Islet precursor cell (in vitro differentiated cells): ENCODE results near the gene TAGLN2.
A peak's percentile ranks its signal among the peaks of the same experiment; 100 is the strongest.
"Not testable (repeated sequence)": the region's sequence is repeated elsewhere in the genome, so short reads cannot be mapped to it uniquely, and the experiment has no call there.

Experiments used
- DNase-seq: peaks from one replicate; pipeline ENCODE4 v3.0.0-alpha.2; 2018

Gene TAGLN2

DNA sequence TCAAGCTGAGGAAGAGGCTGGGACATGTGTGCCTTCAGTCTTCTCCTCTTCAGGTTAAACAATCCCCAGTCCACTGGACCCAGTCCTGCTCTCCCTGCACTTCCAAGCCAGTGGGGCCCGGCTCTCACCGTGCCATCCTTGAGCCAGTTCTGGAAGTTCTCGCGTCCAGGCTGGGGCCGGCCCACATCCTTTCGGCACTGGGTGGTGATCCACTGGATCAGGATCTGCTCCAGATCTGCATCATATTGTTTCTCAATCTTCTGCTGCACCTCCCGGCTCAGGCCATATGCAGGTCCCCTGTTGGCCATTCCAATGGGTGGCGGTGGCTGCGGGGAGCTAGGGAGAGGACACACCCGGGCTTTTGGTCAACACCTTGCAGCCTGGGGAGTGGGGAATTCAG is 5.1 kb downstream of the TAGLN2 start:
- no peak for DNase-seq

DNA sequence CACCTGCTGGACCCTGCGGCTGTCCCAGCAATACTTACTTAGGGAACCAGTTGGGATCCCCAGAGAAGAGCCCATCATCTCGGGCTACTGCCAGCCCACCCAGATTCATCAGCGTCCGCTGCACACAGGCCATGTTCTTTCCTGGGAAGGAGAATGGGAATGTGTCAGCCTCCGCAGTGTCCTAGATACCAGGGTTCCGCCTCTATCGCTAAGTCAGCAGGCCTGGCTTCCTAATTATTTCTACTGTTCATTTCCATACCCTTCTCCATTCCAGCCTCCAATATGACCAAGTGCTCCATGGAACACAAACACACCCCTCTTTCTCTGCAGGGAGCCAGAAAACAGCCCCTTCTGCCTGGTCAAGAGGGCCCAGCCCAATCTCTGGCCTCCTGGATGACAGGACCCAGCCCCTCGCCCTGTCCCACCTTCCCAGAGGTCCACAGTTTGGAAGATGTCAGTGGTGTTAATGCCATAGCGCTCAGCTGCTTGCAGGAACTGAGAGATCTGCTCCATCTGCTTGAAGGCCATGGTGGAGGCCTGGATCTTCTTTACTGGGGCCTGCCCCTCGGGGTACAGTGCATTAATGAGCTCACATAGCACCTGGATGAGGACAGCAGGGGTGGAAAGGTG is 6.0 kb downstream of the TAGLN2 start:
- DNase-seq, result no peak

DNA sequence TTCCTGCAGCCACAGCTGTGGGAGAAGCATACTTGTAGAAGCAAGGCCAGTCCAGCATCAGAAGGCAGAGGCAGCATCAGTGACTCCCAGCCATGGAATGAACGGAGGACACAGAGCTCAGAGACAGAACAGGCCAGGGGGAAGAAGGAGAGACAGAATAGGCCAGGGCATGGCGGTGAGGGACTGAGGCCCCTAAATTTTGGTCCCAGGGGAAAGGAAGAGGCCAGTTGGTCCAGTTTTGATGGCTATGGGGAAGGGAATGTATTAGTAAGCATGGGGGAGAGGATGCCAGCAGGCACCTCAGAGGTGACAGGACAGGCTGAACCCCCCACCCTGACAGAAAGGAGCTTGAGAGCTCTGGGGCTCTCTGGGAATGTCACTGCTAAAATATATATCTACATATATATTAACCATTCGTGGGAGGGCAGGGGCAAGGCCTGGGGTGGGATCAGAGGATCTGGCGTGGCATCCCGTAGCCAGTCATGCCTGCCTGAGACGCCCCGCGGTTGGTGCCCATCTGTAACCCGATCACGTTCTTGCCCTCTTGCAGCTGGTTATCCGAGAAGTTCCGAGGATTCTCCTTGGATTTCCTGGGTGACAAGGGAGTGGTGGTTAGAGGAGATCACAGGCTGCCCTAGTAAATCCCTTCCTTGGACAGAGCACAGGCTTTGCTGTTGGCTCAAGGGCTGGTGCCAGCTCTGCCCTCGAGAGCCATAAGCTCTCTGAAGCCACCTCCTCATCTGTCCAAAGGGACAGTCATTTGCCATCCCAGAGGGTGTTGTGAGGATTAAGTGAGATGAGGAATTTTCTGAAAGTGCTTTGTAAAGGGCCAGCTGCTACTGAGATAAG is 6.7 kb downstream of the TAGLN2 start:
- no peak for DNase-seq

DNA sequence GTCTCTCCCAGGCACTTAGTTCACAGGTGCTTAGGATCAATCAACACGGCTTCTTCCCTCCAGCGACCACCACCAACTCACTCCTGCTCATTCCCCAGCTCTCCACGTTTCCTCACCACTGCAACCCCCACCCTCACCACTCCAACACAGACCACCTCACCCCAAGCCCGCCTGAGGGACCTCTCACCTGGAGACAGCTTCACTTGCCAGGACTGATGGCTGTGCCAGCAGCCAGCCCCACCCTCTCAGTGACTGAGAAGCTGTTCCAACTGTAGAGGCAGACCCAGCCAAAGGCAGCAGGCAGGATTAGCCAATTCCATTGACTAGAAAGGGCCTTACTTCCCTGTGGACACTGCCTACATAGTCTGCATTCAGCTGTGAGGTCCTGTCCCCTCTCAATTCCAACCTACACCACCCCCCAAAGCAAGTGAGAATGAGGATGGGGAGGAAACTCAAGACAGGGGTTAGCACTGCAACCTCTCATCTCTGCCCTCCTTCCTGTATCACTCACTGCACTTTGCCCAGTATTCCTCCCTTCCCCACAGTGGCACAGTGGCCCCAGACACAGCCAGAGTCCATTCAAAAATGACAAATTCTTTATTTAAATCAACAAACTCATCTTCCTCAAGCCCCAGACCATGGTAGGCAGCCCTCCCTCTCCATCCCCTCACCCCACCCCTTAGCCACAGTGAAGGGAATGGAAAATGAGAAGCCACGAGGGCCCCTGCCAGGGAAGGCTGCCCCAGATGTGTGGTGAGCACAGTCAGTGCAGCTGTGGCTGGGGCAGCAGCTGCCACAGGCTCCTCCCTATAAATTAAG is 7.6 kb downstream of the TAGLN2 start:
- DNase-seq, result no peak

DNA sequence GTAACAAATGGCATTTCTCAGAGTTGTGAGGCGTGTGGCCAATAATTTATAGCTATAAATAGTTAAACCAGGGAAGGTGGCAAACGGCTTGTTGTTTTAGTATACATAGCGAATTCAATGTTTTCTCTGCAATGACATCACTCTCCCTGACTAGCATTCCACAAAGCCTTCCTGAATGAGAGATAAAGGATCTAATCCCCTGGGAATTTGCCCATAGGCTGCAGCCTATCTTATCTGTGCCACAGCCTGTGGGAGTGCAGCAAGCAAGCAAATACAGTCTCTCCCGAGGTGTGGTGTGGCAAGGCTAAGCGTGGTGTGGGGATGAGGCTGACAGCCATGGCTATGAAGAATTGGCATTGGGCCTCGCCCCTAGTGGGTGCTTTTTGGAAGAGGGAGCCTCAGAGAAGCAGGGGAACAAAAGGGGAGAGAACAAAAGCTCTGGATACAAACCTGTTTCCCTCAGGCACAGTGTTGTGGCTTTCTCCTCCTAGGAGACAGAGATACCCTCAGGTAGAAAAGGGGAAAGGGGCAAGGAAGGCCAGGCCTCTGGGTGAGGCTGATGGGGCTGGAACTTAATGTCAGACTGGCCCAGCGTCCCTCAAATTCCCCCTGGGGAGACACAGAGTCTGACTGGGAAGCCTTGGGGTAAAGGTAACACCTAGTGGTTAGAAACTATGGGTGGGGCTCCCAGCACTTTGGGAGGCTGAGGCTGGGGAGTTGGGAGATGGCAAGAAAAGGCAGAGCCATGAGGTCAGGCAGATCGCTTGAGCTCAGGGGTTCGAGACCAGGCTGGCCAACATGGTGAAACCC is 8.9 kb downstream of the TAGLN2 start:
- DNase-seq, result peak; percentile 97

DNA sequence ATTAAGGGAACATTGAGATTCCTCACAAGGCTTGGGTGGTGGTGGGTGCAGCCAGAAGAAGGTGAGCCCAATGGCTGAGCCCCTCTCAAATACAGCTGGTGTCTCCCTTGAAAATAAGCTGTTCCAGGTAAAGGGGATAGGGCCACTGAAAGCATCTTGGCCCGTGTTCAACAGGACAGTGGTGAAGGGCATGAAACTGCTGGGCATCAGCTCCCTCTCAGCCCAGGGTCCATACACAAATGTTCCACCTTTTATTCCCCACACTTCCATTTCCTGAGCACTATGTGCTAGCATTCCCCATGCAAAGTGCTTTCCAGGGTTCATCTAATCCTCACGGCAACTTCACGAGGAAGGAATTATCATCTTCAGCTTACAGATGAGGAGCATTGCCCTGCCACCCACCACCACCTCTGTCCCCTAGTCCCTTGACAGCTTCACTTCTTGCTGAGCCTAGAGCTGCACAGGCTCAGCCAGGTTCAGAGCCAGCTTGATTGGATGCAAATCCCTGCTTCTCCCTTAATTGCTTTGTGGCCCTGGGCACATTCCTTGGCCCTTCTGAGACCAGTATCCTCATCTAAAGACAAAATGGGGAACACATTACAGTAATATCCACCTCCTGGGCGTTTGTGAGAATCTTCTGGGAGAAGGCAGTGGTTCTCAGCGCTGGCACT is 9.6 kb downstream of the TAGLN2 start:
- DNase-seq, result peak; percentile 93

DNA sequence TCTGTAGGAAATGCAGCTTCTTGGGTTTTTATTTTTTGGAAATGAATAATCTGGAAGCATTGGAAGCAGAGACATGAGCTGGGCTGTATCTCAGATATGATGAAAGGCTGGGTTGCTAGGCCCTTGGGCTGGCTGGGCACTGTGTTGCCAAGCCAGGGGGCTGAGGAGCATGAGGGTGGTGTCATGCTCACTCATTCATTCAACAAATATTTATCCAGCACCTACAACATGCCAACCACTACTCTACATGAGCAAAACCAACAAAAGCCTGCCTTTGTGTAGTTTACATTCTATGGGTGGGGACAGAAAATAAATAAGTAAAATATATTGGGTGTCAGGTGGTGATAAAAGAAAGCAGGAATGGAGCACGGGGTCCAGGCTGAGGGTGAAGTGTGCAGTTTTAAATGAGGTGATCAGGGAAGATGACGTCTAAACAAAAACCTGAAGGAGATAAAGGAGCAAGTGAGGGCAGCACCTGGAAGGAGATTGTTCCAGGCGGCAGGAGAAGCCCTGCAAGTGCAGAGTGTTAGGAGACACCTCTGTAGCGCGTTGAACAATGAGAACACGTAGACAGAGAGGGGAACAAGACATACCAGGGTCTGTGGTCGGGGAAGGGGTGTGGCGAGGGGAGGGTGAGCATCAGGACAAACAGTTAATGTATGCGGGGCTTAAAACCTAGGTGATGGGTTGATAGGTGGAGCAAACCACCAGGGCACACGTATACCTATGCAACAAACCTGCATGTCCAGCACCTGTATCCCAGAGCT is 10.9 kb downstream of the TAGLN2 start:
- no peak for DNase-seq

DNA sequence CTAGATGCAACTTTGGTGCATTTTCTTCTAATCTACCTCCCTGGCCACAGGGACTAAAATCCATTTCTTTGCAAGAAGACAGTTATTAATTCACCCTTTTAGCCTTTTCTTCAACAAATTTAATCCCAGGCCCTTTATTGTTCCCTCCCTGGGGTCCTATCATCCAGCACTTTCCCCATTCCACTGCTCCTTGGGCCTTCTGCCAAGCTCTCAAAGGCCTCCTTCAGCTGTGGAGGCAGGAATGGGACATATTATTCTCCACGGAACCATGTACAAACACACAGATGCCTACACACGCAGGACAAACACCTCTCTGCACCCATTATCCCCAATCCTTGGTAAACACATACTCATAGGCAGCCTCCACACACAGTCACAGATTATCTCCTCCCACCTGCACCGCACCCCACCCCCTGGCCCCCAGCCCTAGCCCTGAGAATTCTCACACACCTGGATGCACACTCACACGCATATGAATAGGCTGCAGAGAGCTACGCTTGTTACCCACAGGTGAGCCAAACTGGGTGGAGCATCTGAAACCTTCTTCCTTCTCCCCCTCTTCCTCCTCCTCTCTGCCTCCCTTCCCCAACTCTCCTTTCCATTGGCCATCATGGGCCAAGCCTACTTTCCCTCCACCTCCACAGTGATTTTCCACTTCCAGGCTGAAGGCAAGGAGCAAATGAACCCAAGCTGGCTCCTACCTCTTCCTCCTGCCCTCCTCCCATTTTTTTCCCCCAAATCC is 11.7 kb downstream of the TAGLN2 start:
- no peak for DNase-seq

DNA sequence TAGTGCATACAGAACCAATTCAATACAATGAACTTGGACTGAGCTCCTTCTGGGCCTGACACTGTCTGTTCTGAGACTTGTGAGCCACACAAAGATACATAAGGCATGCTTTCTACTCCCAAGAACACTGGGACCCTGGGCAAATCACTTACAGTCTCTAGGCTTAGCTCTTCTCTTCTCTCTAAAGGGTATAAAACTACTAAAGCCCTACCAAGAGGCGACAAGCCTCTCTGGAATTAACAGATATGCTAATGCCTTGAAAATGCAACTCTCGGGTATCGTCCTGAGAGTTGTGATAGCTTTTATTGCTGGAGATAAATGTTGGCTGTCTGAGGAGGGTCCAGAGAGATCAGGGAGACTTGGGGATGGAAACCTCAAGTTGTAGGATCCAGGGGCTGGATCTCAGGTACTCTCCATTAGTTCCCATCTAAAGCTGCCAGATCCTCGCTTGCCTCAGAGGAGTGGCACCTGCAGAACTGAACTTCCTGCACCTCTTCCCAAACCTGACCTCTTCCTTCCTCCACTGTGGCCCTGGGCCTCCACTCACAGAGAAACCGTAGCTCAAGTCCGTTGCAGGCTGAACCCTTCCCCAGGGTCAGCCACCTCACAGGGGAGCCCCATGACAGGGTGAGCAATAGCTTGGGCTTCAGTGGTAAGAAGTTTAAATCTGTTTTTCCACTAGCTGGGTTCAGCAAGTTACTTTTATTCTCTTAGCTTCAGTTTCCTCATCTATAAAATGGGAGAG is 13.8 kb downstream of the TAGLN2 start:
- no peak for DNase-seq

DNA sequence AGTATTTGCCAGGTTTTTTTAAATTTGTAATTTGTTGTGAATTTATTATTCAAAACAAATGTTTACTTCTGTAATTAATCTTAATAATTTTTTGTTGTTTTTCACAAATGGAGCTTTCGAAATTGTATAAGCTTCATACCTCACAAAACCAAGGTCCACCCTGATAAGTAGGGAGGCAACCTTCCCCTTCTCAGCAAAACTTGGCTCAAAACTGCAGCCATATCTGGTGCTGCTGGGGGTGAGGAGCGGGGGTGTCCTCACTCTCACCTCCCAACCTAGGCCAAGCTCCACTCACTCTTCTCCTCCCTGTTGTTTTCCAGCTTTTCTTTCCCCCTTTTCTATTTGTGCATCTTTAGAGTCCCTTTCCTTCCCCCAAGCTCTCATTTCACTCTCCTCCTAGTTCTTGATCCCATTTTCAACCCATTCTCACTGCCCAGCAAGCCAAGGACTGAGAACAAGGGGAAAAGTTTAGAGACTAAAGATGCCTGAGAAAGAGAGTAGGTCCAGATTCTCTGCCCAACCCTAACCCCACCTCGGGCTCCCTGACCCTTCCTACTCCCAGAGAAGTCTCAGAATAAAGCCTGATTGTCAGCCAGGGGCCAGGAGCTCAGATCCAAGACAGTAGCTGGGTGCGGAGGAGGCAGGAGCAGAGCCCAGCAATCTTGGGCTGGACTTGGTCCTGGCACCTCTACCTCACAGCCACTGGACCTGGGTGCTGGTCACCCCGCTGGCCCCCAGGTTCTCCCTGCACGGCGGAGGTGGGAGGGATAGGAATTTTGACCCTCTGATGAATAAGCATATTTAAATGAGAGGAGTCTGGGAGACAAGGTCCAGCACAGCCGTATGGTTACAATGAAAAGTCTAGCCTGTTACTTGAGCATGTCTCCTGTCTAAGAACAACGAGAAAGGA is 17.0 kb downstream of the TAGLN2 start:
- DNase-seq, result no peak

DNA sequence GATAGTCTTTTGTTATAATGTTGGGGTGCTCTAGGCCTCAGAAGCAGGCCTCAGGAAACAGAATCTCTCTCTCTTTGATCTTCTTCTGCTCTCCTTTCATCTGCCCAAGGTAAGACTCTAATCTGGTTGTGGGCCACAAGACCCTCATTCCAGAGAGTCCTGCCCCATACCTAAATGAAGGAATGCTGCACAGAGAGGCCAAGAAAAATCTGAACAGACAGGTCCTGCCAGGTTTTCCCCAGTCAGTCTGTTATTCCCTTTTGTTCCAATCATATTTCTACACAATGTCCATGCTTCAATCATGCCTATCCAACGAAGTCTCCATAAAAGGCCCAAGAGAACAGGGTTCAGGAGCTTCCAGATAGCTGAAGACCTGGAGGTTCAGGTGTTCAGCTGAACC is 18.3 kb downstream of the TAGLN2 start:
- DNase-seq, result no peak

DNA sequence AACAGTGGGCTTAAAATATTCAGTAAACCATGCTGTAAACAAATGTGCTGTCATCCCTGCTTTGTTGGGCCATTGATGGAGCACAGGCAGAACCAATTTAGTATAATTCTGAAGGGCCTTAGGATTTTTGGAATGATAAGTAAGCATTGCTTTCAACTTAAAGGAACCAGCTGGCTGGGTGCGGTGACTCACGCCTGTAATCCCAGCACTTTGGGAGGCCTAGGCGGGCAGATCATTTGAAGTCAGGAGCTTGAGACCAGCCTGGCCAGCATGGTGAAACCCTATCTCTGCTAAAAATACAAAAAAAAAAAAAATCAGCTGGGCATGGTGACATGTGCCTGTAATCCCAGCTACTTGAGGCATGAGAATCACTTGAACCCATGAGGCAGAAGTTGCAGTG is 21.3 kb downstream of the TAGLN2 start:
- DNase-seq, result not testable (repeated sequence)

DNA sequence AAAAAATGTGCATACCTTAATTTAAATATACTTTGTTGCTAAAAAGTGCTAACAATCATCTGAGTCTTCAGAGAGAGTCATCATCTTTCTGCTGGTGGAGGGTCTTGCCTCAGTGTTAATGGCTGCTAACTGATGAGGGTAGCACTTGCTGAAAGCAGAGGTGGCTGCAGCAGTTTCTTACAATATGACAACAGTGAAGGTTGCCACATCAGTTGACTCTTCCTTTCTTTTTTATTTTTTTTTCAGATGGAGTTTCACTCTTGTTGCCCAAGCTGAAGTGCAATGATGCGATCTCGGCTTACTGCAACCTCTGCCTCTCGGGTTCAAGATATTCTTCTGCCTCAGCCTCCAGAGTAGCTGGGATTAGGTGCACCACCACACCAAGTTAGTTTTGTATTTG is 22.8 kb downstream of the TAGLN2 start:
- DNase-seq, result no peak

DNA sequence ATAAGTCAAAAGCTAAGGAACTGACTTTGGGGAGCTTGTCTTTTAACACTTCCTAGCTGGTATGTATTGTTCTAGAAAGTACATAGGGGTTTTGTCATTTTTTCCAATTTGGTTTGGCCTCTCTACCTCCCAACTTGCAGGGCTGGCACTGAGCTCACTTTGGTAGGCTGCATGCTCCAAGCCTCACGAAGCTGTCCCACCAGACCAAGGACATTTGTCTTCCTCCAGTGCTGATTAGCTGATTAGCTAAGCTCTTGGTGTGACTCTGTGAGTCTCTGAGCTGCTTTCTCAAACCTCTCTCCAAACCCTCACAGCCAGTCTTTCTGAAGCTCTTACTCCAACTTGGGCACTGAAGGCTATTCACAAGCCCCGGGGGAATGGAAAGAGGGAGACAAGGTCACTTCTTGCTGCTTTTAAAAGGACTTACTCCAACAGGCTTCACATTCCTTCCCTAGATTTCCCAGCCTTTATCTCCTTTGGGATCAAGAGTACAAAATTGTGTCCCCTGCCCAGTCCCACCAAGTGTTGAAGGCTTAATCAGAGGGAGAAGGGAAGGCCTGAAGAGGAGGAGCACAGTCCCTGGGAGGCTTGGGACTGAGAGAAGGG is 24.4 kb downstream of the TAGLN2 start:
- peak; percentile 93 for DNase-seq

DNA sequence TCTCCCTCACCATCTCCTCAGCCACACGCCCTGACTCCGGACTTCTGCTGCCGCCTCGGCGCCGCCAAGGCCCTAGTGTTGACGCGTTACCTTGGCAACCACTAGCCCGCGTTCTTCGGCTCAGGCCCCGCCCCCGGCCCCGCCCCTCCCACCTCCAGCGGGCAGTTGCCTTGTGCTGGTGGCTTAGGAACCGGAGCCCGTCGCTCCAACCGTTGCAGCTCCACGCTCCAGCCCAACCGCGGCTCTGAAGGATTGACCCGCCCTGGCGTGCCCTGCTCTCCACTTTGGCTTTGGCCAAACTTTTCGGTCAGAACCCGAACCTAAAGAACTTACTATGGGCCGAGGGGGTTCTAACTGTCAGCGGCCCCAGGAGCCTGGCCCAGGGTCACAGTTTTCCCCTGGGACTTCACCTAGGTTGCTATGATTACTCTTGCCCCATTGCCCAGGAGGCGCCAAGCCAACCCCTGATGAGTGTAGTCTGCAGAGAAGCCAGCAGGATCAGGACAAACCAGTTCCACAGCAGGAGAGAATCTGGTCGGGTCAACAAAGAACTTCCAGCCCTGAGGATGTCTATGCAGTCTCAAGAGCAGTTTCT is 25.1 kb downstream of the TAGLN2 start, which contains the start of gene CFAP45:
Gene CFAP45, minus strand, starts transcription at position 80 of the 595 bp plus-strand sequence. Its CDS starts 67 bp downstream, at position 13.
- peak; percentile 98 for DNase-seq

DNA sequence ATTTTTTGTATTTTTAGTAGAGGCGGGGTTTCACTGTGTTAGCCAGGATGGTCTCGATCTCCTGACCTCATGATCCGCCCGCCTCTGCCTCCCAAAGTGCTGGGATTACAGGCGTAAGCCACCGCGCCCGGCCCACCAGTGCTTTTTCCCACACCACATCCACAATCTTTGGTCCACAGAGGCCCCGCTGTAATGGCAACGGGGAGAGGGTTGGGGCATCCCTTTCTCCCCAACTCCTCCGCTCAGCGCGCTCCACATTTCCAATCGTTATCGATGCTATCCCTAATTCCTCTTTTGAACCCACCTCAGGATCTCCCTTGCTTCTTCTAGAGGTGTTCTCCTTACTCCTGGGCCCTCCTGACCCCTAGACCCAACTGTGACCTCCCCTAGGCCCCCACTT is 25.7 kb downstream of the TAGLN2 start:
- DNase-seq, result not testable (repeated sequence)

DNA sequence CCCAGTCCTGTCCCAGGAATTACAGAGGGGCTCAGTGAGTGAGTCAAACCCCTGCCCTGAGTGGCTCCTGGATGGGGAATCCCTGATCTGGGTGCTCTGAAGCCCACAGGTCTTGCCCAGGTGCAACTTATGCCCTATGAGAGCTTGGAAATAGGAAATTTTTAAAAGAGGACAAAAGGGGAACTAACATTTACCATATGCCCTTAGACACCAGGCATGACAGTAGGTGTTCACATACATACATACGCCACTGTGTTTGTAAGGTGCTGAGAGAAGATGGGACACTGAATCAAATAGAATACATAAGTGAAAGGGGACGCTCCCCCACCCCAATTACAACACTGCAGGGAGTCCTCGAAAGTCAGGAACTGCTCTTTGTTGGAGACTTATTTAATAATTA is 26.8 kb downstream of the TAGLN2 start:
- DNase-seq, result no peak

DNA sequence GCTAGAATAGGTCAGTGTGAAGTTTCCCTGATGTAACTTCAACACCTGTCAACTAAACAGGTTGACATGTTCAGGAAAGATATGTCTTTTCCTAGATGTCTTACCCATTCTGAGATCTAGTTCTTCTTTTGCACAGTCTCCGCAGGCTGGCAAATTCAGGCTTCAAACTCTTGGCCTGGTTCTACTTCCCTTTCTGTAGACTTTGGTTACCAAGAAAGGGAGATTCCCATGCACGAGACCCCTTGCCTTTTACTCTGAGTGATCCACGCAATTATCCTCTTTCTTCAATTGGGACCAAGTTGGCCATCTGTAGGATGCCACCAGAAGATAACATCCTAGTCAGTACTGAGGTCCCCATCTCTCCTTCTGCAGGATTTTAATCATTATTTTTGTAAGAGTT is 27.3 kb downstream of the TAGLN2 start:
- DNase-seq, result no peak
